GM21825 (cell line): ENCODE measurements around the gene TMCC1.
"Not testable (repeated sequence)": the region's sequence is repeated elsewhere in the genome, so short reads cannot be mapped to it uniquely, and the experiment has no call there.

Experiments used
- ATAC-seq: cut with Tn5 transposase; IDR thresholded peaks from one replicate; pipeline ENCODE4 v1.9.1; 2021; ENCODE audit warnings: mild to moderate bottlenecking, moderate library complexity; ENCODE audit not compliant: unreplicated experiment

TMCC1 gene

DNA sequence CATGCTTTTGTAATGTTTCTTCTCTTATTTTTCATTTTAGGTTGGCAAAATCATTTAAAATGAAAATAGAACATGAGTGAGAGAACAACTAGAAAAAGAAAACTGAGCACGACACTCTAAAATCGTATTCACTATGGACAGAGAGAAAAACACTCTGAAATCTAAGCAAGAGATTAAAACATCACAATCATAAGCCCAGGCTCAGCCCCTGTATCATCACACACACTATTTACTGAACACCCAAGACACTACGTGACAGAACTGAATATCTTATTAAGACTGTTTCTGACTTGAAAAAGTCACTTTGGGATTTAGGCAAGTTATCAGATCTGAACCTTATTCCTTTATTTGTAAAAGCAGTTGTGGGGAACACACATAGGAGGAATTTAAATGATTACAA lies 204.5 kb downstream of the TMCC1 start:
- no peak for ATAC-seq

DNA sequence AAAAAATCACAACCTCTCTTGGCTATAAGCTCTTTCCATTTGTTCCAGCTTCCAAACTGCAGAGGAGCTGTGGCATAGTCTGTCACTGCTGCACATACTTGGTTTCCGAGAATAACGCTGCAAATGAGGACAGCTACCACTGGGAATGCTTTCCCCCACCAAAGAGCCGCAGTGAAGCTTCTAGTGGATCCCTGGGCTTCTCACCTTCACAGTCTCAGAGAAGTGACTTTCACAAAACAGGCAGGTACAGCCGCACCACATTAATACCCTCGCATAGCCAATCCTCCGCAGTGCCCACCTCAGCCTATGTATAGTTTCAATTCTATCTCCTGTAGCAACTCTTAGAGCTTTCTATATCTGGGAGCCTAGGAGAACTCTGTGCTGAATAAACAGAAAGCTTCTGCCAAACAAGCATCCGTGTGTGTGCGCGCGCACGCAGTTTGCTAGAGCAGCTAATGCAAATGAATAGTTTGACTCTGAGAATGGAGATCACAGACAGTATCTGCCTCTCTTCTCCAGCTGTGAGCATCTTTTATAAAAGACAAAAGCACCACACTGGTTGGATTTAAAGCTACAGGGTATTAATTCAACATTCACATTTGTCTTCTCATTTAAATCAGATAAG lies 205.1 kb downstream of the TMCC1 start:
- no peak for ATAC-seq

DNA sequence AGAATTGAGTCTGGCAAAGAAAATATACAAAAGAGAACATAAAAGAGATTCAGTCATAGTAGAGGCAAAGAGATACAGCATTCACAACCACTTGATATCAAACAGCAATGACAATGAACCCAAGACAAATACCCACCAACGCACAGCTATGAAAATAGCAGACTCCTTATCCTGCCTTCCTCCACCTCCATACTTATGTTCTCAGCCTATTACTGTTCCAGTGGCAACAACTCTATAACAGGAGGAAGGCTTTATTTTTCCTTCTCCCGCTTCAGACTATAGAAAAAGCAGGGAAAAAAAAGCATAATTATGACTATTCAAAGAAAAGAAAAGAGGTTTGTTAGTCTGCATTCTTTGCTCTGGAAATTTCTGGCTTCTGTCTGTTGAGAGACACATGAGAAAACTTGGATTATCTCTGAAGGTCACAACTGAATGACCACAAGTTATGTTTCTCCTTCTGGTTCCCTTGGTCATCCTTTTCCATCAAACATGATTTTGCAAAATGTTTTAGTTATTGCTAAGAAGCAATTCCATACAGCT lies 205.9 kb downstream of the TMCC1 start:
- ATAC-seq = no peak

DNA sequence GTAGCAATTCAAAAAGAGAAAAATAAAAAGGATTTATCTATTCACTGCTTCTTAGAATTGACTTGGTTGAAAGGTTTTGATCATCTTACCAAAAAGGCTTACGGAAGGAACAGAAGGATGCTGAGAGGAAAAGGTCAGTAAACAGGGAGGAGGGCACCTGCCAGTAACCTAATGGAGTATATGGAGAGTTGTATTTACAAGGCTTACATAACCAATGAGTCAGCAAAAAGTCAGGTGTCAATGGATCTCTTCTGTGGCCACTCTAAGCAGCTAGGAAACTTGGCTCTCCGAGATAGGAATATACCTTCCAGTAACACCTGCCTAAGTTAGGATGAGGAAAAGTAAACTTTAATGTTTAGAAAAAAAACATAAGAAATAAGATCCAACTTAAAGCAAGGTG lies 206.6 kb downstream of the TMCC1 start:
- ATAC-seq = no peak

DNA sequence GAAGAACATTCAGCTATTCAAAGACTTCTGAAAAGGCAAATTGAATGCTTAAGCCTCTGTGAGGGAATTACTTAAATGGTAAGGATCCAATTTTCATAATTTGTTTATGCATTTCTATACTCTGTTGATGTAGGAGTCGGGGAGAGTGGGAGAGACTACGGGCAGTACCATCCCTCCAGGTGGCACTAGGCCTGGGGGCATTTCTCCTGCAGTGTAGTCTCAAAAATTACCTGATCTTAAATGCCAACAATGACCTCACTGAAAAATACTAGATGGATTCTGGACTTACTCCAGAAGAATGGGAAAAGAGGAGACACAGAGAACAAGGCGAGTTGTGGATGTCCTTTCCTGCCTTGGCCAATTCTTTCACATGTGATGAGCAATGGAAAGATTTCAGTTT lies 209.2 kb downstream of the TMCC1 start:
- ATAC-seq = no peak

DNA sequence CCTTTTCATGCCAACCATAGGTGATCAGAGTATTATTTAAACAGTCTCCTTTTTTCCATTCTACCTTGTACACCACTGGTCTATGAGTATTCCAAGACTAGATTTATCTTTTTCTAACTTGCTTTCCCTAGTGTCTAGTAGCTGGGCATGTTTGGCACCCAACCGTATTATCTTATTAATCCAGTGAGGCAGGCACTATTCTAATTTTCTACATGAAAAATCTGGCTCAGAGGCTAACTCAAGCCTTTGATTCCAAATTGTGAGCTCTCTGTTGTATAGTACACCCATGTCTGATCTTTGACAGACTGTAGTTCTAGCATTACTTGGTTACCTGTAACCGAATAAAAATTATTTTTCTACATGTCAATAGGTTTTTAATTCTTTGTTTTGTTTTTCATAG lies 210.3 kb downstream of the TMCC1 start:
- ATAC-seq = no peak

DNA sequence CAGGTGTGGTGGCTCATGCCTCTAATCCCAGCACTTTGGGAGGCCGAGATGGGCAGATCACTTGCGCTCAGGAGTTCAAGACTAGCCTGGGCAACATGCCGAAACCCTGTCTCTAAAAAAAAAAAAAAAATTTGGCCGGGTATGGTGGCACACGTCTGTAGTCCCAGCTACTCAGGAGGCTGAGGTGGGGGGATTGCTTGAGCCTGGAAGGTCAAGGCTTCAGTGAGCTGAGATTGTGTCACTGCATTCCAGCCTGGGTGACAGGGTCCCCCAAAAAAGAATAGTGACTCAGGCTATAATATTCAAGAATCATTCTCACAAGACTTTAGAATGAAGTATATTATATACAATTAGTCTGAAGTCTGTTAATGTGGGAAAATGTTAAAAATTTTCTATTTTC lies 216.5 kb downstream of the TMCC1 start:
- ATAC-seq = no peak

DNA sequence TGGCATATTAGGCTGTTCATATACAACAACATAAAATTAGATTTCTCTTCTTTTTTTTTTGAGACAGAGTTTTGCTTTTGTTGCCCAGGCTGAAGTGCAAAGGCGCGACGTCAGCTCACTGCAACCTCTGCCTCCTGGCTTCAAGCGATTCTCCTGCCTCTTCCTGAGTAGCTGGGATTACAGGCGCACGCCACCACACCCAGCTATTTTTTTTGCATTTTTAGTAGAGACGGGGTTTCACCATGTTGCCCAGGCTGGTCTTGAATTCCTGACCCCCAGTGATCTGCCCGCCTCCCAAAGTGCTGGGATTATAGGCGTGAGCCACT lies 218.8 kb downstream of the TMCC1 start:
- not testable (repeated sequence) for ATAC-seq

DNA sequence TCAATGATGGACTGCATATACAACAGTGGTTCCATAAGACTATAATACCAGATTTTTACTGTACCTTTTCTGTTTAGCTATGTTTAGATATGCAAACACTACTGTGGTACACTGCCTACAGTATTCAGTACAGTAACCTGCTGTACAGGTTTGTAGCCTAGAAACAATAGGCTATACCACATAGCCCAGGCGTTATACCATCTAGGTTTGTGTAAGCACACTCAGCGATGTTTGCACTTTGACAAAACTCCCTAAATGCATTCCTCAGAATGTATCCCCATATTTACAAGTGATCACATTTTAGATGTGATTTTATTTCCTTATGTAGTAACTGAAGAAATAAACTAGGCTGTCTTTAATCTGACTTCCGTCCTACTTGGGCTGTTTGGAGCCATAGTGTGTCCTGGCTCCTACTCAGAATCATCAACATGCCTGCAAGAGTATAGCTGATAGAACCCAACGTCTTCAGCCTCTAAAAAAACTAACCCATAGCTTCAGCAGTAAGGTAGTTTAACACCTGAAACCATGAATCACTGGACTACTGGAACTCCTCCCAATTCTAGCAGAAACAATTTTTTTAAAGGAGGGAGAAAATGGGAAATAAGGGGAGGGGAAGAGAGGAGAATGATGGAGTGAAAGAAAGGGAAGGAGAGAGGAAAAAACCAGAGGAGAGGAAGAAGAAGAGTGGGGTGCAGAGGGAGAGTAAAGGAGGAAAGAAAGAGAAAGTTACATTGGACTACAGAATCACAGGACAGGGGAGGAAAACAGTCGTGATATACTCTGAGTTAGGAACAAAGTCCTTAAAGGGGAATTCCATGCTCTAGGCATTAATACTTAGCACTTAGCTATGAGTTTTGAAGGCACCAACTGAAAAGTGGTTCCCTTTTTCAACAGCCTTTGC lies 219.4 kb downstream of the TMCC1 start:
- ATAC-seq = no peak

DNA sequence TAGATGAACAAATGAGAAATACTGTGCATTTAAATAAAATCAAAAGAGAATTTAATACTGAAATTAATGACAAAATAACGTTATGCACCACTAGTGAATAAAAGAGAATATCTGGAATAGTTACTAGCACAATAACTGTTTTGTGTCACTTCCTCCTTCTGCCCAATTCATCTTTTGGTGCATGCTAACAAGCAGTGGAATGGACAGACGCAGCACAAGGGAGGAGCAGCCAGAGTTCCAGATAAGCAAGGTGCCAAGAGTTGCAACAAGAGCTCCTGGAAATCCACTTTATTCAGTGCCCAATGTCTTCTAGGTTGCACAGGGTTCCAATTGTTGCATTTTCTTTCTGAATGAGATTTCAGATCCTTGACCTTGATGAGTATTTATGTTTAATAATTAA lies 220.5 kb downstream of the TMCC1 start:
- no peak for ATAC-seq

DNA sequence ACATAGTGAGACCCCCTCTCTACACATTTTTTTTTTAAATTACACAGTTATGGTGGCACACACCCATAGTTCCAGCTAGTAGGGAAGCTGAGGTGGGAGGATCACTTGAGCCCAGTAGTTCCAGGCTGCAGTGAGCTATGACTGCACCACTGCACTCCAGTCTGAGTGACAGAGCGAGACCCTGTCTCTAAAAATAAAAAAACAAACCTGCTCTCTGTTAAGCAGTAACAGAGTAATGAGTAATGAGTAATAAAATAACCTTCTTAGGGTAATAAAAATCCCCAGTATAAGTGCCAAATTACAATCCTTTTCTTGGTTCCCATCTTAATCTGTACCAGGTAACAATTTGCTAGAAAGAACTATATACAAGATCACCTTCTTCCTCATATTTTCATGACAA lies 221.1 kb downstream of the TMCC1 start:
- ATAC-seq = no peak

DNA sequence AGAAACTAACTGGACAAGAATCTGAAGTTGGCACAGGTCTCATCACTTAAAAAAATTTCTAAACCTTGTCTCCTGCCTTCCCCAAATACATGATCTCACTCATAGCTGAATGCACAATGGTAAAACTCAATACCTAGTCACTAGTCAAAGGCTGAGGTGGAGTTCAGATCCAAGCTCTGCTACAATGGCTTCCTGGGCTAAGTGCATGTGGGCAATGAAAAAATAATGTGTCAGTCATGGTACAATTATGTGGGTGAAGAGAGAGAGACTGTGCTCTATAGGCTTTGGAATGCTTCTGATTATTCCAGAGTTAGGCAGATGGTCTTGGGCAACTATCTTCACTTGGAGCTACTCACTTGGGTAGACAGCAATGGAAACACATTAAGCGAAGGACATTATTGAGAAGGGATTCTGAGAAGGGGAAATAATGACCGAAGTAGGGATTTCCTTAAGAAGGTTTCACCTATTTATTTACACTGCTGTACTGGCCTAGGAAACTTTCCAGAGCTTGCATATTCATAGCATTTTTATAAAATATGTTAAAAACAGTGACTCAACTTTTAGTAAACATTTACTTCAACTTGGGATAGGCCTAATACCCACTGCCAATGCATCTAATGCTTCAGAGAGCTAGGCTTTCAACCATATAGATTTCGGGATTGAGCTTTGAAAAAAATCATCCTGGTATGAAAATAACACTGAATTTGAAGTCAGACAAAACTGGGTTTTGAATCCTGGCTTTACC lies 228.3 kb downstream of the TMCC1 start:
- no peak for ATAC-seq

DNA sequence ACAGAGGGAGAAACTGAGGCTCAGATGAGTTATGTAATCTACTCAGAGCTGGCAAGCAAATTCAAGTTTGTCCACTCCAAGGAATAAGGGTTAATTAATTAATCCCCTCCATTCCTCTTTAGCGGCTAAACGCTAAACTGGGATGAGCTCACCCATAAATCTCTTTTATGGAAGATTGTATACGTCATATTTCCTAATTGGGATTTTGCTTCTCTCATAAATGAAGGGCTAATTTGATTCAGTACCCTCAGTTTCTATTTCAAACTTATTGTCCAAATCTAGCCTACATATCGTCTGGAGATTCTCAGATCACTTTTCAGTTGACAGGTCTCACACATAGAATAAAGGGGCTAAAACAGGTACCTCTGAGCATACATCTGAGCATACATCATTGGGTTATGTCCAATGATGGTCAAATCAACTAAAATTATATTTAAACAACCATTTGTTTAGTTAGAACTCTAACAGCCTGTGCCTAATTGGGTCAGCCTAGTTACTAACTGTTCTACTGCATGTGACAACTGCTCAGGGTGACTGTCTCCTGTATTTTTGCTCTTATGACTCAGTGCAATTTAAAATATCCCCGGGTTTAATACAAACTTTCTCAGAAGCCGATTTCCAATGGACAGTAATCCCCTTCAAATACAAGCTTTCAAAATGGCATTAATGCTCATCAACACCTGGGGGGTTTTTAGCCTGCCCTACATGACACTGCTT lies 229.4 kb downstream of the TMCC1 start:
- no peak for ATAC-seq

DNA sequence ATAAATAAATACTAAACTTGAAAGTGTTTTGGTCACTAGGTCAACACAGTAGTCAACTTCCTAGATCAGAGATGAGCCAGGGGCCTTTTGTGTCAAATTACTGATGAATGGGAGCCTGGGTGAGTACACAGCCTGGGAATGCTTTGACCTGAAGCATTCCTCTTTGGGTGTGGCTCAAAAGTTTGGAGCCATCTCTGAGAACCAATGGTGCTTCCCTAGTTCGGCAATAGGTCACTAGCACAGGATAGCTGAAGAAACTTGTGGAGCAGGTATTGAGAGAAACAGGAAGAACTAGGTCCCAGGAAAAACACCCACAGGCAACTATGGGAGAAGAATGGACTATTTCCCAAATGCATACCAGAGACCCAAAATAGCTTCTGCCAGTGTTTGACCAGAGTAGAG lies 230.5 kb downstream of the TMCC1 start:
- ATAC-seq = no peak

DNA sequence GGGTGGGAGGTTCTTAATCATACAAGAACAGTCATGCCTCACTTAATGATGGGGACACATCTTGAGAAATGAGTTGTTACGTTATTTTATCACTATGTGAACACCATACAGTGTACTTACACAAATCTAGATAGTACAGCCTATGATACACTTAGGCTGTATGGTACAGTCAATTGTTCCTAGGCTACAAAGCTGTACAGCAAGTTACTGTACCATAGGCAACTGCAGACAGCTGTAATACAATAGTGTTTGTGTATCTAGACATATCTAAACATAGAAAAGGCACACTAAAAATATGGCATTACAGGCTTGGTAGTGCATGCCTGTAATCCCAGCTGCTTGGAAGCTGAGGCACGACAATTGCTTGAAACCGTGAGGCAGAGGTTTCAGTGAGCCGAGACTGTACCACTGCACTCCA lies 231.3 kb downstream of the TMCC1 start:
- ATAC-seq = no peak

DNA sequence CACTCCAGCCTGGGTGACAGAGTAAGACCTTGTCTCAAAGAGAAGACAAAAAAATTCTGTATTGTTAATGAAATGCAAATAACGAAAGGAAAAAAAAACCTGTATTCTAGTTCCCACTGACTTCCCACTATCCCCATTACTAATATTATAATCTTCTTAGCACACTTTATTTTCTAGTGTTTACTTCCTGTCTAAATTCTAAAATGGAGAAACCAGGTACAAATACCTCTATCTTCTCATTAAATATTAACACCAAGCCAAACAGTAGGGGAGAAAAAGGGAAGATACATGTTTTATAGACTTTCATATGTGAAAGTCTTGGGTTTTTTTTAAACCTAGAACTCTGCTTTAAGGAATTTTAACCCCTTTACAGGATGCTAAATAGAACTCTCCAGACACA lies 231.7 kb downstream of the TMCC1 start:
- ATAC-seq = no peak

DNA sequence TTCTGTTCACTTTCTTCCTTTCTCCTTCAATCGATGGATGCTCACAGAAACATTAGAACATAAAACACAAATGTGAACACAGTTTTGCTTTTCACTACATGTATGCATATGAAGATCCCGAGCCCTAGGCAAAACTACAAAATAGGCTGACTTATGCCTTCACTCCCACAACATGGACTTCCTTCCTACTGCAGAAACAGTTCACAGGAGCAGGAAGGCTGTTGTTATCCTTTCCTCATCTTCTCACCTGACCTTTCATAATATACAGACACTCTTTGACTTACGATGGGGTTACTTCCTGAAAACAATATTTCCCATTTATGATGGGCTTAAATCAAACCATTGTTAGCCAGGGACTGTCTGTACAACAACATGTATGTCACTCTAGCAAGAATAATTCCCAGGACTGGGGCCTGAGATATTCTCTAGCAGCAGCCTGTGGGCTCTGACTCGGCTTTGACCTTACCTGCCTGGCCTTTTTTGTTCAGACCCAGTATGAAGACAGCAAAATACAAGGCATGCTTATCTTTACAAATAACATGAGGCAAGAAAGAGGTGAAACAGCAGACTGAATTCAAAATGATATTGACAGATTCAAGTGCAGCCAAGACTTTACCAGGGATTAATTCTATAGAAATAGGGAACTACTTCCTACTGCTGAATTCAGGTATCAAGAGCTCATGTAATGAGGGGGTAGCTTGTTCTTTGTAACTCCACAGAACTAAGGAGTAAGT lies 235.2 kb downstream of the TMCC1 start:
- no peak for ATAC-seq

DNA sequence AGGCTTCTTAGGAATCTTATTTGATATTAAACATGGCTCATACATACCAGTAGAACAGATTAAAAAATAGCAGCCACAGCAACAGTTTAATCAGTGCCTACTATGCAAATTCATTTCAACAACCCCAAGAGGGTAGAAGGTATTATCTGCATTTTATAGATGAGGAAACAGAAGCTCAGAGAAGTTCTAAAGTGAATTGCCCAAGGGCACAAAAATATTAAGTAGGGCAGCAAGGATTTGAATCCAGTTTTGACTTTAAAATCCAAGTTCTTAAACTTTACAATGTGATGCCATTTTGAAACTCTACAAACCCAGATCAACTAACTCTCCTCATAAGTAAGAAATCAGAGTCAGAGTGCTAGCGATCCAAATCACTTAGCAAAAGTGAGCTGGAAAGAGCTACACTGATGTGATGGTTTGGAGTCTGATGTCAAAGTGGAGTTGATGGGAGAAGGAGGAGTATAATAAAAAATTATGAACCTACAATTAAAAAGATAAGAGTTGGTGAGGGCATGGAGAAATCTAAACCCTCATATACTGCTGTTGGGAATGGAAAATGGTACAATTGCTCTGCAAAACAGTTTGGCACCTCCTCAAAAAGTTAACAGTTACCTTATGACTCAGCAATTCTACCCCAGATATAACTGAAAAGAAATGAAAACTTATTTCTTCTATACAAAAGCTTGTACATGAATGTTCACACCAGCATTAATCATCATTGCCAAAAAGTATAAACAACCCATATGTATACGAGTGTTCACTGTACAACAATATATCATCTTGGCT lies 236.1 kb downstream of the TMCC1 start:
- ATAC-seq = no peak

DNA sequence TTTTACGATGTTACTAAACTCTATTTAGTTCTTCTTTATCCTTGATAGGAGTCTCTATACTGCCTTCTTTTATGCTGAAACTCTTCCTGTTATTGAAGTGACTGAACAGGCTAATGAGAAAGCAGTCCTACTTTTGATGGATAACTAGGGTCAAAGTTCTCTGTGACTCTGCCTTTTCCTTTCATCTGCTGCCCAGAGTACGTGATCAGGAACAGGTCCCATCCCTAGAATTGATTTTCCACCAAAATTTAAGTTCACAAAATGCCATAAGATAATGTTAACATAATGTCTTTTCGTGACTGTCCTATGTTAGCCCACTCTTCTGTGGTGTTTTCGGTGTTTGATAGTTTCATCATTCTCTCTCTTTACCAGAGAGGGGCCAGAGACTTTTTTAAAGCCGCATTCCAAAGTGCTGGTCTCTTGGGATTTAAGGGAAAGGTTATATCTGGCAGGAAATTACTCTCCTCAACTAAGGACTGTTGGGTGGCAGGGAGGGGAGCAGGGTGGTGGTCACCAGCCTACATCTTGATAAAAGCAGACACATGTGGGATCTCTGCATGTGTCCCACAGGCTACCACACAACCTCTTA lies 236.8 kb downstream of the TMCC1 start:
- no peak for ATAC-seq
